Urothelium cell line (cell line): ENCODE measurements around the gene TSPO.
"Not testable (repeated sequence)": the region's sequence is repeated elsewhere in the genome, so short reads cannot be mapped to it uniquely, and the experiment has no call there.

ENCODE experiments used
- DNase-seq: peaks from one replicate; pipeline ENCODE4 v3.0.0; 2011; ENCODE audit warnings: low spot score, mixed read lengths
- FAIRE-seq: peaks from 2 replicates; lab custom pipeline; 2011; peaks lifted over from hg19 to GRCh38; lab: Jason Lieb, UNC

Gene TSPO

GRCh38 chr22:43129426-43130425, 21.6 kb upstream of the TSPO start:
- no peak for DNase-seq
- no peak for FAIRE-seq

- DNase-seq (no peak), FAIRE-seq (no peak)
Measured at GRCh38 chr22:43131773-43132501, 19.4 kb upstream of the TSPO start.

- FAIRE-seq (no peak), DNase-seq (no peak)
Measured at GRCh38 chr22:43133401-43133800, 18.0 kb upstream of the TSPO start.

GRCh38 chr22:43134553-43134952, 16.8 kb upstream of the TSPO start:
- no peak for DNase-seq
- FAIRE-seq = no peak

GRCh38 chr22:43135565-43135964, 15.8 kb upstream of the TSPO start:
- FAIRE-seq (no peak), DNase-seq (no peak)

- FAIRE-seq (no peak), DNase-seq (peak; percentile 52)
Measured at GRCh38 chr22:43136255-43136654, 15.1 kb upstream of the TSPO start.

- DNase-seq (no peak), FAIRE-seq (no peak)
Measured at GRCh38 chr22:43136801-43137200, 14.6 kb upstream of the TSPO start.

GRCh38 chr22:43142880-43143562, 8.3 kb upstream of the TSPO start, which contains the start of gene MCAT:
MCAT (minus strand) TSS chr22:43143398; CDS start chr22:43143348, 50 bp downstream.
- peak; percentile 92 for DNase-seq
- FAIRE-seq = peak; percentile 63

- FAIRE-seq (no peak), DNase-seq (no peak)
Measured at GRCh38 chr22:43144949-43145348, 6.4 kb upstream of the TSPO start.

GRCh38 chr22:43145371-43145770, 6.0 kb upstream of the TSPO start:
- not testable (repeated sequence) for DNase-seq, FAIRE-seq

GRCh38 chr22:43146332-43146731, 5.0 kb upstream of the TSPO start:
- not testable (repeated sequence) for FAIRE-seq, DNase-seq

- DNase-seq = no peak
- no peak for FAIRE-seq
Measured at GRCh38 chr22:43147821-43148220, 3.5 kb upstream of the TSPO start.

GRCh38 chr22:43148581-43148980, 2.8 kb upstream of the TSPO start:
- FAIRE-seq (no peak), DNase-seq (no peak)

GRCh38 chr22:43150731-43151206, 590 bp upstream of the TSPO start:
- FAIRE-seq = no peak

GRCh38 chr22:43152003-43152356, 621 bp downstream of the TSPO start:
- FAIRE-seq (no peak), DNase-seq (no peak)

More at GRCh38 chr22:43150731-43151206, 590 bp upstream of the TSPO start:
- no peak for DNase-seq

- DNase-seq (peak; percentile 76), FAIRE-seq (peak; percentile 80)
Measured at GRCh38 chr22:43152357-43153071, 1.2 kb downstream of the TSPO start.

GRCh38 chr22:43153899-43154298, 2.5 kb downstream of the TSPO start:
- DNase-seq (no peak), FAIRE-seq (no peak)

GRCh38 chr22:43154887-43155536, 3.7 kb downstream of the TSPO start:
- DNase-seq (no peak), FAIRE-seq (no peak)

- no peak for DNase-seq
- FAIRE-seq = peak; percentile 53
Measured at GRCh38 chr22:43155789-43156188, 4.4 kb downstream of the TSPO start.

- DNase-seq = no peak
- no peak for FAIRE-seq
Measured at GRCh38 chr22:43156413-43156812, 5.1 kb downstream of the TSPO start.
